Suprapubic skin (tissue), 4 donors: ENCODE data around the gene ETS2.

Experiments used
- CTCF ChIP-seq, 2 donors: fragments of 200-600 bp in 1 of 2; fragments of 450-650 bp in 1 of 2; sonication (generic) in 1 of 2; IDR thresholded peaks; one replicate each; pipeline ENCODE4 v1.5.1; 2016 to 2019; ENCODE audit warnings: antibody characterized with exemption in 2 of 2, mild to moderate bottlenecking in 1 of 2, moderate library complexity in 1 of 2
- EP300 ChIP-seq: sonication (generic); formaldehyde crosslinking; IDR thresholded peaks from one replicate; pipeline ENCODE4 v1.6.1; 2017; ENCODE audit warnings: antibody characterized with exemption
- POLR2A ChIP-seq, 2 donors: fragments of 450-650 bp; IDR thresholded peaks; one replicate each; pipeline ENCODE4 v1.6.1; 2017; ENCODE audit warnings: antibody characterized with exemption in 2 of 2, mild to moderate bottlenecking in 2 of 2, moderate library complexity in 2 of 2
- POLR2AphosphoS5 ChIP-seq, 3 donors: sonication (generic); formaldehyde crosslinking; IDR thresholded peaks; one replicate each; pipeline ENCODE4 v1.6.1; 2017; ENCODE audit warnings: antibody characterized with exemption in 3 of 3

GRCh38 chr21:38833117-38833516, 27.4 kb downstream of the ETS2 start:
- no peak for TF ChIP-seq CTCF (IDR thresholded peaks at IDR 0.05)
- no peak for TF ChIP-seq POLR2A (IDR thresholded peaks at IDR 0.05)
- TF ChIP-seq POLR2AphosphoS5 (IDR thresholded peaks at IDR 0.05), result no peak
- TF ChIP-seq EP300, result no peak
